H9 (cell line): ENCODE measurements around the gene CAND2. TPM values are rescaled to one million over a fixed set of nuclear protein-coding genes. Genes with fewer than 3 reads are reported as not detected.

ENCODE experiments used
- DNase-seq: peaks from one replicate; pipeline ENCODE4 v3.0.0-alpha.2; 2017
- H2AFZ ChIP-seq: one replicate; pipeline ENCODE4 v1.6.1; 2013; ENCODE audit warnings: mild to moderate bottlenecking, low read length, control low read depth, moderate library complexity
- H2AK5ac ChIP-seq: 2 replicates; pipeline ENCODE4 v1.6.1; 2013; ENCODE audit warnings: low read length, control low read depth, mixed read lengths; ENCODE audit not compliant: insufficient read length
- H2BK120ac ChIP-seq: one replicate; pipeline ENCODE4 v1.6.1; 2013; ENCODE audit warnings: low read depth, mild to moderate bottlenecking, low read length, control low read depth, inconsistent platforms; ENCODE audit not compliant: poor library complexity, severe bottlenecking
- H2BK12ac ChIP-seq: 2 replicates; pipeline ENCODE4 v1.6.1; 2013; ENCODE audit warnings: low read length, control low read depth, mixed read lengths, low read depth; ENCODE audit not compliant: insufficient read length
- H2BK15ac ChIP-seq: 2 replicates; pipeline ENCODE4 v1.6.1; 2013; ENCODE audit warnings: low read depth, low read length, control low read depth
- H2BK20ac ChIP-seq: one replicate; pipeline ENCODE4 v1.6.1; 2013; ENCODE audit warnings: low read depth, mild to moderate bottlenecking, low read length, control low read depth, inconsistent platforms; ENCODE audit not compliant: poor library complexity, severe bottlenecking
- H2BK5ac ChIP-seq: 2 replicates; pipeline ENCODE4 v1.6.1; 2013; ENCODE audit warnings: low read length, control low read depth, mixed read lengths; ENCODE audit not compliant: insufficient read length
- H3K14ac ChIP-seq: 2 replicates; pipeline ENCODE4 v1.6.1; 2013; ENCODE audit warnings: low read length, control low read depth; ENCODE audit not compliant: insufficient read depth
- H3K18ac ChIP-seq: 2 replicates; pipeline ENCODE4 v1.6.1; 2013; ENCODE audit warnings: low read depth, mild to moderate bottlenecking, mixed read lengths, low read length, control low read depth; ENCODE audit not compliant: insufficient read length
- H3K23ac ChIP-seq: 2 replicates; pipeline ENCODE4 v1.6.1; 2013; ENCODE audit warnings: low read length, control low read depth, mixed read lengths, low read depth; ENCODE audit not compliant: insufficient read length
- H3K23me2 ChIP-seq: 2 replicates; pipeline ENCODE4 v1.6.1; 2013; ENCODE audit warnings: low read depth, mild to moderate bottlenecking, mixed read lengths, low read length, control low read depth; ENCODE audit not compliant: insufficient read length, poor library complexity, severe bottlenecking
- H3K27ac ChIP-seq: 2 replicates; pipeline ENCODE4 v1.5.1; 2013; ENCODE audit warnings: low read length, control low read depth, mixed read lengths, low read depth; ENCODE audit not compliant: insufficient read length
- H3K27me3 ChIP-seq: 2 replicates; pipeline ENCODE4 v1.6.1; 2013; ENCODE audit warnings: low read length, control low read depth, inconsistent platforms; ENCODE audit not compliant: insufficient read depth
- H3K4ac ChIP-seq: 2 replicates; pipeline ENCODE4 v1.6.1; 2013; ENCODE audit warnings: low read depth, mild to moderate bottlenecking, control low read depth, inconsistent platforms, low read length, moderate library complexity
- H3K4me1 ChIP-seq: 2 replicates; pipeline ENCODE4 v1.6.1; 2013; ENCODE audit warnings: low read length, control low read depth, inconsistent platforms; ENCODE audit not compliant: insufficient read depth
- H3K4me2 ChIP-seq: 2 replicates; pipeline ENCODE4 v1.6.1; 2013; ENCODE audit warnings: low read length, control low read depth, mixed read lengths; ENCODE audit not compliant: insufficient read length, insufficient read depth
- H3K56ac ChIP-seq: 2 replicates; pipeline ENCODE4 v1.6.1; 2013; ENCODE audit warnings: low read depth, mild to moderate bottlenecking, mixed read lengths, low read length, control low read depth; ENCODE audit not compliant: insufficient read length
- H3K79me1 ChIP-seq: 2 replicates; pipeline ENCODE4 v1.6.1; 2013; ENCODE audit warnings: low read depth, mild to moderate bottlenecking, moderate library complexity, low read length, control low read depth, inconsistent platforms; ENCODE audit not compliant: insufficient read depth, poor library complexity, severe bottlenecking
- H3K79me2 ChIP-seq: 2 replicates; pipeline ENCODE4 v1.6.1; 2013; ENCODE audit warnings: low read length, control low read depth, inconsistent platforms; ENCODE audit not compliant: insufficient read depth
- H3K9ac ChIP-seq: 2 replicates; pipeline ENCODE4 v1.6.1; 2013; ENCODE audit warnings: low read length, control low read depth, mixed read lengths; ENCODE audit not compliant: insufficient read length; ENCODE audit errors: extremely low read depth
- H3K9me3 ChIP-seq: one replicate; pipeline ENCODE4 v1.6.1; 2013; ENCODE audit warnings: low read depth, low read length, inconsistent platforms; ENCODE audit not compliant: control insufficient read depth
- H3T11ph ChIP-seq: one replicate; pipeline ENCODE4 v1.6.1; 2013; ENCODE audit warnings: mild to moderate bottlenecking, low read length, control low read depth, inconsistent platforms
- H4K20me1 ChIP-seq: one replicate; pipeline ENCODE4 v1.6.1; 2013; ENCODE audit not compliant: control insufficient read depth, insufficient read length, insufficient read depth
- H4K5ac ChIP-seq: 2 replicates; pipeline ENCODE4 v1.6.1; 2013; ENCODE audit warnings: low read depth, mild to moderate bottlenecking, mixed read lengths, low read length, control low read depth; ENCODE audit not compliant: insufficient read length
- H4K8ac ChIP-seq: replicated peaks from 2 replicates; pipeline ENCODE4 v1.6.1; 2013; ENCODE audit warnings: low read length, control low read depth, mixed read lengths, low read depth; ENCODE audit not compliant: insufficient read length
- H4K91ac ChIP-seq: 2 replicates; pipeline ENCODE4 v1.6.1; 2013; ENCODE audit warnings: low read depth, mild to moderate bottlenecking, moderate library complexity, mixed read lengths, low read length, control low read depth; ENCODE audit not compliant: insufficient read length
- H3K27ac Mint-ChIP-seq, 3 experiments: 2 replicates in 2 of 3; 3 replicates in 1 of 3; pipeline ENCODE4 v1.8.0; 2020 to 2021; ENCODE audit warnings: mixed read lengths in 3 of 3, mild to moderate bottlenecking in 1 of 3, moderate library complexity in 1 of 3
- H3K27me3 Mint-ChIP-seq: 2 replicates; pipeline ENCODE4 v1.8.0; 2021; ENCODE audit warnings: low read depth, mild to moderate bottlenecking, moderate library complexity, mixed read lengths
- H3K36me3 Mint-ChIP-seq, 3 experiments: 2 replicates in 2 of 3; 3 replicates in 1 of 3; pipeline ENCODE4 v1.8.0; 2020 to 2021; ENCODE audit warnings: low read depth in 3 of 3, mixed read lengths in 3 of 3; ENCODE audit not compliant: insufficient read depth in 1 of 3
- H3K4me1 Mint-ChIP-seq, 2 experiments: 2 replicates each; pipeline ENCODE4 v1.8.0; 2020; ENCODE audit warnings: mixed read lengths in 2 of 2
- H3K4me3 Mint-ChIP-seq, 2 experiments: 2 replicates in 1 of 2; 3 replicates in 1 of 2; pipeline ENCODE4 v1.8.0; 2020 to 2021; ENCODE audit warnings: mild to moderate bottlenecking in 2 of 2, mixed read lengths in 2 of 2, moderate library complexity in 1 of 2
- H3K9me3 Mint-ChIP-seq, 2 experiments: 2 replicates in 1 of 2; 3 replicates in 1 of 2; pipeline ENCODE4 v1.8.0; 2020; ENCODE audit warnings: mild to moderate bottlenecking in 2 of 2, mixed read lengths in 2 of 2, moderate library complexity in 1 of 2
- CTCF ChIP-seq: fragments of 200-600 bp; sonication (generic); conservative IDR thresholded peaks from 3 replicates; pipeline ENCODE4 v1.8.0; 2021; ENCODE audit warnings: antibody characterized with exemption, mild to moderate bottlenecking
- WGBS: extraction: QIAGEN DNeasy Blood & Tissue Kit; methylation state at CpG from one replicate; pipeline ENCODE4 v1.1.7; 2013; ENCODE audit warnings: missing lambda C conversion rate, low lambda C conversion rate, mixed read lengths; ENCODE audit not compliant: insufficient read length; ENCODE audit errors: extremely low coverage; 5-methylcytosine and 5-hydroxymethylcytosine counted together
- total RNA-seq: library from RNA; stranded (reverse); gene quantifications from 2 replicates; pipeline ENCODE4 v1.2.1, GENCODE V29; 2021

CAND2 gene
- total RNA-seq, 1 experiment from 2014 or later = 10.7 TPM

DNA sequence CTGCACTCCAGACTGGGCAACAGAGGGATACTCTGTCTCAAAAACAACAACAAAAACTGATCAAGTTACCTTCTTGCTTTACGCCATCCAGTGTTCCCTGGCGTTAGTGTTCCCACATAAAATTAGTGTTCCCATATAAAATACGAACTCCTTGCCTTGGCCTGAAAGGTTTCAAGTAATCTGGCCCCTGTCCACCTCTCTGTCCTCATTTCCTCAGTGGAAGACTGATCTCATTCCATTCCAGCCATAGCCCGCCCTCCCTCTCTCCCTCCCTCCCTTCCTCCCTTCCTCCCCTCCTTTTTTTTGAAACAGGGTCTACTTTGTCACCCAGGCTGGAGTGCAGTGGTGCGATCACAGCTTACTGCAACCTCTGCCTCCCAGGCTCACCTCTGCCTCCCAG is 2.8 kb upstream of the CAND2 start:
- Mint-ChIP-seq H3K36me3 (peaks cover 0 to 5% (median 0%) of the 10 kb centered on the region in 3 experiments; a peak in 2 of 7 replicates), H3K9me3 (peaks cover 0 to 4% of the 10 kb centered on the region in 2 experiments; a peak in 2 of 5 replicates), H3K4me3 (no peak overlapping the region), H3K4me1 (peaks cover 7 to 21% of the 10 kb centered on the region in 2 experiments; a peak in 3 of 4 replicates), H3K27me3 (peaks cover 12% of the 10 kb centered on the region), H3K27ac (no peak overlapping the region)
- Histone ChIP-seq H2BK15ac (no peak overlapping the region), H3T11ph (no peak overlapping the region), H2AFZ (no peak overlapping the region), H3K79me1 (no peaks in the 10 kb centered on the region), H3K4me2 (no peak overlapping the region), H3K4me1 (0 out of 2 replicates have a peak, but pooled peaks cover 2% of the 10 kb centered on the region), H4K8ac (no peak overlapping the region), H4K5ac (no peak overlapping the region), H2BK20ac (no peak overlapping the region), H3K9me3 (no peaks in the 10 kb centered on the region), H3K23me2 (no peaks in the 10 kb centered on the region), H3K4ac (no peak overlapping the region), H3K27me3 (no peaks in the 10 kb centered on the region), H4K91ac (no peak overlapping the region), H3K9ac (no peak overlapping the region), H2BK12ac (no peak overlapping the region), H2BK120ac (no peak overlapping the region), H3K79me2 (no peaks in the 10 kb centered on the region), H2BK5ac (no peak overlapping the region), H3K23ac (no peak overlapping the region), H3K14ac (no peak overlapping the region), H3K27ac (no peak overlapping the region), H3K18ac (no peak overlapping the region), H4K20me1 (no peaks in the 10 kb centered on the region), H3K56ac (no peak overlapping the region), H2AK5ac (no peak overlapping the region)
- no CpG with 5 or more reads among the region's 5 CpGs for WGBS
- no peak for TF ChIP-seq CTCF
- DNase-seq = no peak
